ENCODE results near the gene RPL5.
"Not testable (repeated sequence)": the region's sequence is repeated elsewhere in the genome, so short reads cannot be mapped to it uniquely, and the experiment has no call there.

The RPL5 gene

GRCh38 chr1:92831762-92832536 is at the start of gene RPL5:
Gene RPL5 (plus strand): TSS chr1:92832040. CDS start chr1:92832115, 75 bp downstream.
- peak; percentile 94 to 97 (median 97) for DNase-seq (ENCODE audit: low read depth in 3 of 3)

DNA sequence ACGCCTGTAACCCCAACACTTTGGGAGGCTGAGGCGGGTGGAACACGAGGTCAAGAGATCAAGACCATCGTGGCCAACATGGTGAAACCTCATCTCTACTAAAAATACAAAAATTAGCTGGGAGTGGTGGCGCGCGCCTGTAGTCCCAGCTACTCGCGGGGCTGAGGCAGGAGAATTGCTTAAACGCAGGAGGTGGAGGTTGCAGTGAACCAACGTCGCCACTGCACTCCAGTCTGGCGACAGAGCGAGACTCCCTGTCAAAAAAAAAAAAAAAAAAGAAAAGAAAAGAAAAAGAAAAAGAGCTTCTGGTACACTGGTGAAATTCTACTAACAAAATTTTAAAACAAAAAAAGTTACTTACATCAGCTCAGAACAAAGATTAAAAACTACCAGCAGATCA is 48.3 kb upstream of the RPL5 start:
- not testable (repeated sequence) for DNase-seq (ENCODE audit: low read depth in 3 of 3)

DNA sequence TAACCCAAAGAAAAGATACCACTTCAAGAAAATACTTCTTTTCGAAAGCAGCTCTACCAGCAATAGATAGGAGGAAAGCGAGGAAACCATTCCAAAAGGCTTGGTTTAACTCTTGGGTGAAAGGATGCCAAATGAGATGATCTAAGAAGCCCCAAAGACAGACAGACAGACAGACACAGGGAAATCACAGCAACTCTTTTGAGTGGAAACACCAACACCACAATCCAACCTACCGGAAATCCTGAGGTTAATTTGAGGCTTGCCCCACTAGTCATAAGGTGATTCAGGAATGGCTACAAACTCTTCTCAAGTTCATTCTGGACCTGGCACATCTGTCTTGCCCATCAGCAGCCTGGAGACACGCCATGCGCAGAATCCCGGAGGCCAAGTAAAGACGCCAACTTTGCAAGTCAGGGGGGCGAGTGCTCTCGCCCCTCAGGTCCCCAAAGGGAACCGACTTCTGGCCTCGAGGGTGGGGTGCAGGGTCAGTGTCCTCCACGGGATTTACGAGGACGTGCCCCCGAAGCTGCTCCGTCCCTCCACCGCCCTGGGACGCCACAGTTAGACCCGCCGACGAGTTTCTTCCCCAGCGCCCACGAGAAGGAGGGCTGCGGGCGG is 47.7 kb upstream of the RPL5 start:
- peak in 1 of 3 donors; percentile 10 for DNase-seq (ENCODE audit: low read depth in 3 of 3)

DNA sequence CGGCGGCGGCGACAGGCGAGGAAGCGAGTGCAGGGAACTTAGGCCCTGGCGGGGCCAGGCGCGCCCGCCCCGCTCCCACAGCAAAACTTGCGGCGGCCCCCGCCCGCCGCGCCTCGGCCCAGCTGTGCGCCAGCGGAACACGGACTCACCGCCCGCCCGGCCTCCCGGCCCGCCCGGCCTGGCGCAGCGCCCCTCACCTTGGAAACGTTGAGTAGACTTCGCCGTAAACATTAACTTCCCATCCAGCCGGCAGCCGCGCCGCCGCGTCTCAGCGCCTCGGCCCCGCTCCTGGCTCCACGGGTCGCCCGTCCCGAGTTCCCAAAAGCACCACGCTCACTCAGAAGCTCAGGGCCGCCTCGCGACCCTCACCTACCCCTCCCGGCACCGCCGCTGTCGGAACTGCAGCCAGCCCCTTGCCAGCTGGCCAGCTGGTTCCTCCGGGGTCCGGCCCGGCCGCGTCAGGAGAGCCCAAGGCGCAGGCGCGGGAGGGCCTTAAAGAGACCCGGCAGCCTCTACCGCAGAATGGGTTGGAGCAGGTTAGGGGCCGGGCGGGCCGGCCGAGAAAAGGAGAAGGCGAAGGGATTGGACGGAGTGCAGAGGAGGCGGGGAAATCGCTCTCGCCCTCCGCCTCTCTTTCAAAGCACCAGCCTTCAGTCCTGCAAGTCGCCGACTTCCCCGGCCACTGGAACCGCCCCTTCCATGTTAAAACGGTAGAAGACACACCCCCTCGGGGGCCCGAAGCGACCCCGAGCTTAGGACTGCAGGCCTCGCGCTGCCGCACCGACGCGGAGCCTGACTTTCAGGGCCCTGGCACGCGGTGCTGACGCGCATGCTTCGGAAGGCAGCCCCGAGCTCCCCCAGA is 47.0 kb upstream of the RPL5 start, which contains the start of gene EVI5:
Gene EVI5 (minus strand): TSS at position 470 of the 862 bp plus-strand sequence. CDS start 48,562 bp downstream, outside the sequence.
- DNase-seq (ENCODE audit: low read depth in 3 of 3): peak; percentile 20 to 46 (median 45)

DNA sequence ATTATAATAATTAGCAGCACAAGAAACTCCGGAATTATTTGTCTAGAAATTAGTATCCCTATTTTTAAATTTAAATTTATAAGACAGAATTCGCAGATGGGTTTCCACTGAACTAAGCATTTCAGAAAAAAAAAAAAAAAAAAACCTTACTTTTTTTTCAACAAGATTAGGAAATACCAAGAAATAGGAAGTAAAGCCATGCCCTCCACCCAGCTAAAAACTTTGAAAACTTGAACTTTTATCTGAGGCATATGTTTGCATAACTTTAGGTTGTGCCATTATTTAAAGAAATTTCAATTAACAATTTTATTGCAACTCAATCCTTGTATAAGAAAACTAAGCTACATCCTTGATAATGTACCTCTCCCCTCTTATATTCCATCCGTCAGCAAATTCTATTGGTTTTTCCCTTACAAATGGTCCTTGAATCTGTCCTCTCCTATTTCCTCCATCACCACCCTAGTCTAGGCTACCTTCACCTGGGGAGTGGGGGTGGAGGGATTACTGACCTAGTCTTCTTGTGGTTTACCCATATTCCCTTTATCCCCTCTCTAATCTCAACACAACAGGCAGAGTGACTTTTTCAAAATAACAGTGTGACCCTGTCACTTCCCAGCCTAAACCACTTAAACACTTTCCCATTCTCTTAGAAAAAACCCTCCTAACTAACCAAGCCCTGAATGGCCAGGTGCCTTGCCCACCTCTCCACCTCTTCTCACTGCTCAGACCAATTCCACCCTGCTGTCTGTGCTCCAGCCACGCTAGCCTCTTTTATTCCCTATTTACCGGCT is 45.5 kb upstream of the RPL5 start:
- no peak for DNase-seq (ENCODE audit: low read depth in 3 of 3)

- DNase-seq (ENCODE audit: low read depth in 3 of 3): no peak
Measured at GRCh38 chr1:92790081-92790480, 41.8 kb upstream of the RPL5 start.

DNA sequence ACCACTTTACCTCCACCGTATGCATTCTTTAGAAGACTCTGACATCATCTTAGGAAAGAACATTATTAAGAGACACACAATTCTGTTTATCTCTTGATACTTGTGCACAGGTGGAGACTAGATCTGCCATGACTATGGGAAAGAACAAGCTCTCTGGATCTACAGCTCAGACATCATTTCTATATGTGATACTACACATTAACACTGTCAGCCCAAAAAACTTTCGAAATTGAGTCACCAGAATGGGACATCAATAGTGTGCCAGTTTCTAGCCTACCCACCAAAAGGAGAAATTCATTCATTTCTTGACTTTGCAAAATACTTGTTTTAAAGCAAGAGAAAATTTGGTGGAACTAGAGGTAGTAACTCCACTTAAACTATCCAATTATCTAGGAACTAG is 41.0 kb upstream of the RPL5 start:
- DNase-seq (ENCODE audit: low read depth in 3 of 3): no peak

GRCh38 chr1:92791487-92792066 is 40.3 kb upstream of the RPL5 start:
- no peak for DNase-seq (ENCODE audit: low read depth in 3 of 3)

- DNase-seq (ENCODE audit: low read depth in 3 of 3): no peak
Measured at GRCh38 chr1:92792340-92792782, 39.5 kb upstream of the RPL5 start.

DNA sequence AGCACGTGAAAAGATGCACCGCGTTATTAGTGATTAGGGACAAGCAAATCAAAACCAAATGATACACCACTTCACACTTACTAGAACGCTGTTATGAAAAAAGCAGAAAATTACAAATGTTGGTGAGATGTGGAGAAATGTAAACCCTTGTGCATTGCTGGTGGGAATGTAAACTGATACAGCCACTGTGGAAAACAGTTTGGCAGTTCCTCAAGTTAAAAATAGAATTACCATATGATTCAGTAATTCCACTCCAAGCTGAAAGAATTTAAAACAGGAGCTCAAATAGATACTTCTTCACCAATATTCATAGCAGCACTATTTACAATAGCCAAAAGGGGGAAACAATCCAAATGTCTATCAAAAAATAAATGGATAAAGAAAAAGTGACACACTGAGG is 36.7 kb upstream of the RPL5 start:
- DNase-seq (ENCODE audit: low read depth in 3 of 3): no peak

DNA sequence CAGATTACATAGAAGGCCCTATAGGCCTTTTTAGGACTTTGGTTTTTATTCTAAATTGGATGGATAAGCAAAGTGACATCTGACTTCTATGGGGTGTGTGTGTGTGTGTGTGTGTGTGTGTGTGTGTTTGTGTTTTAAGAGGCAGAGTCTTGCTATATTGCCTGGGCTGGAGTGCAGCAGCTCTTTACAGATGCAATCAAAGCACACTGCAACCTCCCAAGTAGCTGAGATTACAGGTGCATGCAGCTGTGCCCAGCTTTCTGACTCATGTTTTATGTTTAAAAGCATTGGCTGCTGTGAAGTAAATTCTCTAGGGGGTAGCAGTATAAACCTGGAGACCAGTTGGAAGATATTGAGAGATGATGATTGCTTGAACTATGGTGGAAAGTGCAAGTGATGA is 34.5 kb upstream of the RPL5 start:
- no peak for DNase-seq (ENCODE audit: low read depth in 3 of 3)

DNA sequence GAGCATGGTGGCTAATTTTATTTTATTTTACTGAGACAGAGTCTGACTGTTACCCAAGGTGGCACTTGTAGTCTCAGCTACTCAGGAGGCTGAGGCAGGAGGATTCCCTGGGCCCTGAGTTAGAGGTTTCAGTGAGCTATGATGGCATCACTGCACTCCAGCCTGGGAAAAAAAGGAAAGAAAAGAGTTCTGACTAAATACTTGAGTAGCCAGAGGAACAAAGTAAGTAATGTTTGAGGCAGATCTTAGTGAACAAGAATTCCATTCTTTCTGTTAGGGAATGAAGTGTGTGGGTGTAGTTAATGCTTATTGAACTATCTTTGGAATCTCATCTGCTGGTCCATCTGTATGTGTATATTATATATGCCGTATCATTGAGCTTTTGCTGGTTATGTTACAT is 33.9 kb upstream of the RPL5 start:
- no peak for DNase-seq (ENCODE audit: low read depth in 3 of 3)

DNA sequence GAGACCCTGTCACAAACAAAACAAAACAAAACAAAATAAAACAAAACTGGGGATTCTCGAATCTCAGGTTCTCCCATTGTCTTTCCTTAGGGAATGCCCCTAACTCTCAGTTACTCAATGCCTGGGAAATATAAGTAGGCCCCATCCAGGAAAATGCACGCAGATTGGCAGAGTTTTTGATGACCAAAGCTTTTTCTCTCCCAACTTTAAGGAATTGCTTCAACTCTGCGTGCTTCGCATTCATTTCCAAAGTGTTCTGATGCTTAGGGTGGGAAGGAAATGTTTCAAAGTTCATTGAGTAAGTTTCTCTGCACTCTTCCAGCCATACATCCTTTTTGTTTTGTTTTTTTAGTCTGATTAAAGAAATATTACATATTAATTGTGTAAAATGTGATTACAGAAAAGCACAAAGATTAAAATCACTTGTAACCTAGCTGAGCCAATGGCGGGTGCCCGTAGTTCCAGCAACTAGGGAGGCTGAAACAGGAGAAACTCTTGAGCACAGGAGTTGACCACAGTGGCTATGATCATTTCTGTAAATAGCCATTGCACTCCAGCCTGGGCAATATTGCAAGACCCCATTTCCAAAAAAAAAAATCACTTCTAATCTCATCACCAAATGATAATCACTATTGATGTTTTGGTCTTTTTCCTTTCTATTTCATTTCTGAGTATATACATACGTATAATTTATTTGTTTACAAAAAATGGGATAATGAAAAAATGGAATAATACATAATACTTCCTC is 28.5 kb upstream of the RPL5 start:
- no peak for DNase-seq (ENCODE audit: low read depth in 3 of 3)

GRCh38 chr1:92804721-92805201 is 27.1 kb upstream of the RPL5 start:
- DNase-seq (ENCODE audit: low read depth in 3 of 3): no peak

DNA sequence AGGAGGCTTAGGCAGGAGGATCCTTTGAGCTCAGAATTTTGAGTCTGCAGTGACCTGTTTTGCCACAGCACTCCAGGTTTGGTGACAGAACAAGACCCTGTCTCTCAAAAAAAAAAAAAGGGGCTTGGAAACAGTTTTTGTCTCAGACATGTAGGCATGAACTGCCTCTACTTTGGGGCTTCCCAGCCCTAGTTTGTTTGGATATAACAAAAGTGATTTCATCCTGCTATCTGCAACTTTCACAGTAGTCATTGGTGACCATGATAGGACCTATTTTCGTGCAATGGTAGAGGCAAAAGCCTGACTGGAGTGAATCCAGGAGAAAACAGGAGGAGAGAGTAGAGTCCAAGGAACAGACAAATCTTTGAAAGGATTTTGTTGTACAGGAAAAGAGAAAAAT is 26.6 kb upstream of the RPL5 start:
- no peak for DNase-seq (ENCODE audit: low read depth in 3 of 3)

GRCh38 chr1:92808381-92808780 is 23.5 kb upstream of the RPL5 start:
- no peak for DNase-seq (ENCODE audit: low read depth in 3 of 3)

DNA sequence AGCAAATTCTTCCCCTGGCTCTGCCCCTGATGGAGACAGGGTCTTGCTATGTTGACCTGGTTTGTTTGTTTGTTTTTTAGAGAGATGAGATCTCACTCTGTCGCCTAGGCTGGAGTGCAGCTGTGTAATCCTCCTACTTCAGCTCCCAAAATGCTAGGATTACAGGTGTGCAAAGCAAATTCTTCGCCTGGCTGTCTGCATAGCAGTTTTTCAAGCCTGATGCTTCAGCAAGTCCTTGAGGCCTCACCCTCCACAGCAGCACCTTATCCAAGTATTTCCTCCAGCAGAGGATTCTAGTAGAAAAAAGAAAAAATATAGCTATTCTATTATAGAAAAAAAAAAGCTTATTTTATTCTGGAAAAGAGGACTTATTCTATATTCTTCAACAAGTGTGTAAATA is 15.1 kb upstream of the RPL5 start:
- no peak for DNase-seq (ENCODE audit: low read depth in 3 of 3)

DNA sequence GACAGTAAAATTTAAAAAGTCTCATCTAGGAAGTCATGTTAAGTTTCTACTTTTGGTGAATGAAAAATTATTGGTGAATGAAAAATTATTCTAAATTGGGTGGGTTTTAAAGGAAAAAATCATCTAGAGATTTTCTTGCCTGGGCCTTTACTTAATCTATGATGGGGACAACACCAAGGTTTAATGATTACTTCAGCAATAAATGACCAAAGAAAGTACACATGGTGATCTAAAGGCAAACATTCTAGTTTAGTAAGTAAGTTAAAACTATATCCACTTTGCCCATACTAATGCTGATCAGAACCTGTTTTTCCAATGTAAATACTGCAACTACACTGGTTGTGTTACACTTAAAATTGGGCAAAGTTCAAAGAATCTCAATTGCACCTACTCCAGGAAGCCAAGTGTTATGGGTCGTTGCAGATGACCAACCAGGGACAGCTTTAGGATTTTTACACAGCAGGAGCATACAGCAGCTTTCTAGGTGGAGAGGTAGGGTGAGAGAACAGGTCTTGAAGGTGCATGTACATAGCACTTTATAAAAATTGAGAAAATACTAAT is 14.6 kb upstream of the RPL5 start:
- no peak for DNase-seq (ENCODE audit: low read depth in 3 of 3)

DNA sequence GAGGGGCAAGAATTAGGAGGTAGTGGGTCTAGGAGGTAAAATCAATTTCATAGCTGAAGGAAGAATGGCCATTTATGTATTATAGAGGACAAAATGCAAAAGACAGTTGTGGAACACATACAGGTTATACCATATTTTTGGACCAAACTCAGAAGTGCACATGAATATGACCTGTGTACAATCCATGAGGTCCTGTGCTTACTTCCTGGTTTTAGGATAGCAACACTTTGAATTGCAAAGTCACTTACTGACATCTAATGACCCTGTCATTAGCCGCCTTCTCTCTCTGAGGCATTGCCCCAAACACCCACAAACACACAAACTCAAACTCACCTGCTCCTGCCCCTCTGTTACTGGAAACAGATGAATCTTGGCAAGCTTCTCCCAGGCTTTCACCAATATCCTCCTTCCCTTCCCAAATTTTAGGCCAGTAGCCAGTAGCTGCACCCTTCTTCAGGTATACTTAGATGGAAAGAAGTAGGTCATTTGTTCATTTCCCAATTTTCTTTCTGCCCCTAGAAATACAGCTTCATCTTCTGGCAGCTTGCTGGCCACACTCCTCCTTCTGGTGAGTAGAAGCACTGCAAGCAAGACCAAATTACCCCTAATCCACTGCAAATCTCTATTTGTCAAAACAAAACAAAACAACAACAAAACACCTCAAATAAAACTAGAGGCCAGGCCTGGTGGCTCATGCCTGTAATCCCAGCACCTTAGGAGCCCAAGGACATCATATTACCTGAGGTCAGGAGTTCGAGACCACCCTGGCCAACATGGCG is 13.7 kb upstream of the RPL5 start:
- no peak for DNase-seq (ENCODE audit: low read depth in 3 of 3)
